ENCODE data around the gene PPP1R12C. TPM values are rescaled to one million over a fixed set of nuclear protein-coding genes. Genes with fewer than 3 reads are reported as not detected.

PPP1R12C gene
- total RNA-seq, 2 experiments from 2014 or later: 123 to 136 TPM

- no peaks in the 10 kb centered on the region for H3K9me3 Mint-ChIP-seq
- CTCF ChIA-PET: no interaction called here
- no peak overlapping the region for H3K4me3 Mint-ChIP-seq
- H3K36me3 Mint-ChIP-seq (ENCODE audit: low read depth): peaks cover 16% of the 10 kb centered on the region
- ATAC-seq (ENCODE audit: poor library complexity): no peak
- Histone ChIP-seq H3K4me1 (ENCODE audit: insufficient read depth, low read length) (peaks cover 16% of the 10 kb centered on the region), H3K27ac (ENCODE audit: low read depth in 1 of 2, low read length in 2 of 2) (no peak overlapping the region), H3K27me3 (ENCODE audit: control insufficient read depth in 1 of 2, insufficient read depth in 2 of 2, low read length in 2 of 2) (peaks cover 16% of the 10 kb centered on the region in 2 experiments), H3K9me3 (ENCODE audit: control insufficient read depth in 1 of 2, insufficient read depth in 1 of 2, low read length in 2 of 2) (peaks cover 0 to 6% of the 10 kb centered on the region in 2 experiments), H3K36me3 (ENCODE audit: insufficient read depth, low read length) (peaks cover 31% of the 10 kb centered on the region), H3K4me3 (ENCODE audit: low read length) (no peak overlapping the region)
- no peak for TF ChIP-seq CTCF (IDR thresholded peaks at IDR 0.05)
- intact Hi-C loops (cut with DNase I, micrococcal nuclease): loop anchor here in 1 of 2 experiments (5.0 kb wide), 1 partner anchor 635 kb away; no protein-coding TSS in a partner anchor
- DNase-seq: no peak
- peaks cover 29% of the 10 kb centered on the region for H3K4me1 Mint-ChIP-seq (ENCODE audit: low read depth)
- POLR2A ChIA-PET: no interaction called here
- H3K27ac Mint-ChIP-seq: no peak overlapping the region
- H3K27me3 Mint-ChIP-seq: peaks cover 29% of the 10 kb centered on the region
These were observed 25.5 kb downstream of the PPP1R12C start for GRCh38 chr19:55091955-55092354.

GRCh38 chr19:55091126-55091910 is 26.1 kb downstream of the PPP1R12C start:
- peaks cover 0 to 7% of the 10 kb centered on the region in 2 experiments for H3K9me3 ChIP-seq (ENCODE audit: control insufficient read depth in 1 of 2, insufficient read depth in 1 of 2, low read length in 2 of 2)
- H3K36me3 ChIP-seq (ENCODE audit: insufficient read depth, low read length): peaks cover 31% of the 10 kb centered on the region
- Mint-ChIP-seq H3K4me3 (no peak overlapping the region), H3K36me3 (ENCODE audit: low read depth) (peaks cover 16% of the 10 kb centered on the region), H3K27me3 (peaks cover 29% of the 10 kb centered on the region), H3K9me3 (no peaks in the 10 kb centered on the region), H3K27ac (no peak overlapping the region), H3K4me1 (ENCODE audit: low read depth) (peaks cover 30% of the 10 kb centered on the region)
- ATAC-seq (ENCODE audit: poor library complexity): no peak
- CTCF ChIA-PET: no interaction called here
- no peak overlapping the region for H3K4me3 ChIP-seq (ENCODE audit: low read length)
- peaks cover 20% of the 10 kb centered on the region for H3K4me1 ChIP-seq (ENCODE audit: insufficient read depth, low read length)
- TF ChIP-seq CTCF (IDR thresholded peaks at IDR 0.05): no peak
- POLR2A ChIA-PET: no interaction called here
- peaks cover 20% of the 10 kb centered on the region in 2 experiments for H3K27me3 ChIP-seq (ENCODE audit: control insufficient read depth in 1 of 2, insufficient read depth in 2 of 2, low read length in 2 of 2)
- DNase-seq: no peak
- H3K27ac ChIP-seq (ENCODE audit: low read depth in 1 of 2, low read length in 2 of 2): no peak overlapping the region
- intact Hi-C loops (cut with DNase I, micrococcal nuclease): loop anchor here in 1 of 2 experiments (5.0 kb wide), 1 partner anchor 634 kb away; no protein-coding TSS in a partner anchor

- H3K27me3 ChIP-seq (ENCODE audit: control insufficient read depth in 1 of 2, insufficient read depth in 2 of 2, low read length in 2 of 2): peaks cover 26 to 27% of the 10 kb centered on the region in 2 experiments
- peaks cover 0 to 7% of the 10 kb centered on the region in 2 experiments for H3K9me3 ChIP-seq (ENCODE audit: control insufficient read depth in 1 of 2, insufficient read depth in 1 of 2, low read length in 2 of 2)
- no peak overlapping the region for H3K4me3 ChIP-seq (ENCODE audit: low read length)
- H3K27me3 Mint-ChIP-seq: peaks cover 36% of the 10 kb centered on the region
- H3K4me3 Mint-ChIP-seq: no peak overlapping the region
- ChIA-PET POLR2A (no interaction called here), CTCF (no interaction called here)
- peaks cover 26% of the 10 kb centered on the region for H3K36me3 ChIP-seq (ENCODE audit: insufficient read depth, low read length)
- H3K4me1 ChIP-seq (ENCODE audit: insufficient read depth, low read length): peaks cover 23% of the 10 kb centered on the region
- H3K4me1 Mint-ChIP-seq (ENCODE audit: low read depth): peaks cover 30% of the 10 kb centered on the region
- H3K9me3 Mint-ChIP-seq: no peaks in the 10 kb centered on the region
- no peak for TF ChIP-seq CTCF (IDR thresholded peaks at IDR 0.05)
- no peak for DNase-seq
- no peak for ATAC-seq (ENCODE audit: poor library complexity)
- H3K36me3 Mint-ChIP-seq (ENCODE audit: low read depth): peaks cover 16% of the 10 kb centered on the region
- H3K27ac Mint-ChIP-seq: no peak overlapping the region
- intact Hi-C loops (cut with DNase I, micrococcal nuclease): loop anchor here in 1 of 2 experiments (5.0 kb wide), 1 partner anchor 633 kb away; no protein-coding TSS in a partner anchor
- no peak overlapping the region for H3K27ac ChIP-seq (ENCODE audit: low read depth in 1 of 2, low read length in 2 of 2)
These were observed 26.9 kb downstream of the PPP1R12C start for GRCh38 chr19:55090564-55090963.

Measured in CD4-positive, alpha-beta T cell (primary cell).